DMS153 treated with DMSO at 0.1 percent for 48 hours (cell line): ENCODE data around the gene SYNM.
"Not testable (repeated sequence)": the region's sequence is repeated elsewhere in the genome, so short reads cannot be mapped to it uniquely, and the experiment has no call there.

Experiments used
- DNase-seq: peaks from one replicate; lab custom pipeline; 2025; ENCODE audit not compliant: unreplicated experiment; lab: John Stamatoyannopoulos, UW

SYNM gene

GRCh38 chr15:99104788-99105513 is at the start of gene SYNM:
Gene SYNM, plus strand, starts transcription at chr15:99105080. Its CDS starts 120 bp downstream, at chr15:99105200.
- peak; percentile 18 for DNase-seq

GRCh38 chr15:99055555-99056134 is 49.2 kb upstream of the SYNM start:
- DNase-seq = no peak

GRCh38 chr15:99057020-99057419 is 47.9 kb upstream of the SYNM start:
- no peak for DNase-seq

- DNase-seq = no peak
Measured at GRCh38 chr15:99057697-99058420, 47.0 kb upstream of the SYNM start.

- no peak for DNase-seq
Measured at GRCh38 chr15:99058421-99058870, 46.4 kb upstream of the SYNM start.

GRCh38 chr15:99059010-99059981 is 45.6 kb upstream of the SYNM start:
- no peak for DNase-seq

GRCh38 chr15:99060186-99060585 is 44.7 kb upstream of the SYNM start:
- DNase-seq = not testable (repeated sequence)

GRCh38 chr15:99062226-99062625 is 42.7 kb upstream of the SYNM start:
- DNase-seq = no peak

GRCh38 chr15:99068186-99068585 is 36.7 kb upstream of the SYNM start:
- no peak for DNase-seq

- DNase-seq = no peak
Measured at GRCh38 chr15:99070208-99070607, 34.7 kb upstream of the SYNM start.

GRCh38 chr15:99071091-99071680 is 33.7 kb upstream of the SYNM start:
- no peak for DNase-seq

- no peak for DNase-seq
Measured at GRCh38 chr15:99073008-99073717, 31.7 kb upstream of the SYNM start.

GRCh38 chr15:99074446-99074845 is 30.4 kb upstream of the SYNM start:
- DNase-seq = no peak

- DNase-seq = not testable (repeated sequence)
Measured at GRCh38 chr15:99075059-99075652, 29.7 kb upstream of the SYNM start.

- no peak for DNase-seq
Measured at GRCh38 chr15:99076109-99076508, 28.8 kb upstream of the SYNM start.

GRCh38 chr15:99076555-99077308 is 28.1 kb upstream of the SYNM start:
- peak; percentile 44 for DNase-seq

GRCh38 chr15:99082798-99083197 is 22.1 kb upstream of the SYNM start:
- no peak for DNase-seq

- DNase-seq = no peak
Measured at GRCh38 chr15:99084965-99085364, 19.9 kb upstream of the SYNM start.
